Thoracic aorta (tissue), 2 donors: ENCODE results near the gene UVRAG. TPM values are rescaled to one million over a fixed set of nuclear protein-coding genes. Genes with fewer than 3 reads are reported as not detected.

Source experiments
- ATAC-seq: fragments of 150-250 bp; one replicate; pipeline ENCODE4 v1.8.0; 2017; ENCODE audit warnings: low read depth; ENCODE audit not compliant: insufficient number of reproducible peaks, low FRiP score
- DNase-seq: peaks from one replicate; pipeline ENCODE4 v3.0.0-alpha.2; 2020; ENCODE audit warnings: low spot score
- H3K27ac ChIP-seq, 2 donors: fragments of 200-600 bp; sonication (generic); 1 replicate in 1 of 2; 2 replicates in 1 of 2; pipeline ENCODE4 v1.5.1; 2016; ENCODE audit warnings: mild to moderate bottlenecking in 2 of 2, moderate library complexity in 2 of 2
- H3K27me3 ChIP-seq: fragments of 200-600 bp; sonication (generic); replicated peaks from 2 replicates; pipeline ENCODE4 v1.6.0; 2016; ENCODE audit warnings: mild to moderate bottlenecking; ENCODE audit not compliant: insufficient read depth
- H3K36me3 ChIP-seq: fragments of 200-600 bp; sonication (generic); one replicate; pipeline ENCODE4 v1.5.1; 2016
- H3K4me1 ChIP-seq, 2 donors: fragments of 200-600 bp; sonication (generic); 1 replicate in 1 of 2; 2 replicates in 1 of 2; pipeline versions ENCODE4 v1.5.1 to v1.6.0; 2016; ENCODE audit warnings: low read depth in 2 of 2, mild to moderate bottlenecking in 1 of 2; ENCODE audit not compliant: control insufficient read depth in 1 of 2
- H3K4me3 ChIP-seq: fragments of 200-600 bp; sonication (generic); 2 replicates; pipeline ENCODE4 v1.5.1; 2016; ENCODE audit warnings: mild to moderate bottlenecking
- H3K9me3 ChIP-seq: fragments of 200-600 bp; sonication (generic); 2 replicates; pipeline ENCODE4 v1.5.1; 2016
- total RNA-seq, 2 donors: library from RNA; depleted of rRNA; stranded (reverse); fragments of >200 nt; gene quantifications; one replicate each; pipeline versions ENCODE4 v1.1.0 to v1.2.3, GENCODE V29; 2016
- TF ChIP-seq, protein P1 (sequence below): fragments of 200-600 bp; sonication (generic); IDR thresholded peaks from one replicate; pipeline ENCODE4 v1.5.1; 2019; ENCODE audit warnings: antibody characterized with exemption

The UVRAG gene
- total RNA-seq, 2 donors from 2014 or later, result 20.4 to 27.7 TPM

DNA sequence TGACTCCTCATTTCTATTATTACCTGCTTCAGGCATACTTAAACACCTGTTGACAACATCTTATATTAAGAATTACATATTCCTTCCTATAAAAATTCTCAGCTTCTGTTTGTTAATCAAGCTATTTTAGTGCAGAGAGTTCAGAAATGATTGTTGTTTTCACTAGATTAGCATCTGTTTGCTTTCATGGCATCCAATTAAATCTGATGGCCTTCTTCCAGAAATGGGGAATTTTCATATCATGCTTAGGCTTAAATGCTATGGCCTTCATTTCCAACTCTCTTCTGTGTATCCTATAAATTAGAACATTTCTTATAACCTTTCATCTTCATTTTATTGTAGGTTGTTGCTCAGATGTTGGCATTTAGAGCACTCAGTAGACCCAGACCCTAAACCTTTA lies 211.3 kb downstream of the UVRAG start:
- Histone ChIP-seq H3K27ac (no peak overlapping the region), H3K4me3 (no peak overlapping the region), H3K36me3 (no peaks in the 10 kb centered on the region), H3K9me3 (no peaks in the 10 kb centered on the region), H3K27me3 (no peaks in the 10 kb centered on the region), H3K4me1 (peaks cover 5 to 31% of the 10 kb centered on the region in 2 donors)
- DNase-seq, result no peak
- no peak for ATAC-seq
- TF ChIP-seq, protein P1, sequence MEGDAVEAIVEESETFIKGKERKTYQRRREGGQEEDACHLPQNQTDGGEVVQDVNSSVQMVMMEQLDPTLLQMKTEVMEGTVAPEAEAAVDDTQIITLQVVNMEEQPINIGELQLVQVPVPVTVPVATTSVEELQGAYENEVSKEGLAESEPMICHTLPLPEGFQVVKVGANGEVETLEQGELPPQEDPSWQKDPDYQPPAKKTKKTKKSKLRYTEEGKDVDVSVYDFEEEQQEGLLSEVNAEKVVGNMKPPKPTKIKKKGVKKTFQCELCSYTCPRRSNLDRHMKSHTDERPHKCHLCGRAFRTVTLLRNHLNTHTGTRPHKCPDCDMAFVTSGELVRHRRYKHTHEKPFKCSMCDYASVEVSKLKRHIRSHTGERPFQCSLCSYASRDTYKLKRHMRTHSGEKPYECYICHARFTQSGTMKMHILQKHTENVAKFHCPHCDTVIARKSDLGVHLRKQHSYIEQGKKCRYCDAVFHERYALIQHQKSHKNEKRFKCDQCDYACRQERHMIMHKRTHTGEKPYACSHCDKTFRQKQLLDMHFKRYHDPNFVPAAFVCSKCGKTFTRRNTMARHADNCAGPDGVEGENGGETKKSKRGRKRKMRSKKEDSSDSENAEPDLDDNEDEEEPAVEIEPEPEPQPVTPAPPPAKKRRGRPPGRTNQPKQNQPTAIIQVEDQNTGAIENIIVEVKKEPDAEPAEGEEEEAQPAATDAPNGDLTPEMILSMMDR, result no peak

DNA sequence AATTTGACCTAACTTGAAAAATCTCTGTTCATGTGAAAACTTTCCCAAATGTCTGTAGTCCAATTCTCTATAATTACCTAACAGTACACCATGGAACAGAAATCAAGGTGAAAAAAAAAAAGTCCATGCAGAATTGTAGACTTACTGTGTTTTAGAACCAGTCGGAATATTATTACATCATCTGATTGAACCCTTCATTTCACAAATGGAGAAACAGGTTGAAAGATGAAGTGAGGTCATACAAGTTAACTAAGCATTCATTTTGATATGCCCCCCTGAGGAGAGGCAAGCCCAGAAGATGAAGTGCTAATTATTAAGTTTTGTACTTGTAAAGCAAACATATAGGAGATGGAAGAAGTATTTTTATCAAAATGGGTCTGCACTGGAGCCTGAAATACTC lies 211.9 kb downstream of the UVRAG start:
- Histone ChIP-seq H3K4me1 (peaks cover 5 to 31% of the 10 kb centered on the region in 2 donors), H3K27ac (no peak overlapping the region), H3K27me3 (no peaks in the 10 kb centered on the region), H3K36me3 (no peaks in the 10 kb centered on the region), H3K4me3 (no peak overlapping the region), H3K9me3 (no peaks in the 10 kb centered on the region)
- TF ChIP-seq, protein P1, result no peak
- ATAC-seq, result no peak
- DNase-seq, result no peak

DNA sequence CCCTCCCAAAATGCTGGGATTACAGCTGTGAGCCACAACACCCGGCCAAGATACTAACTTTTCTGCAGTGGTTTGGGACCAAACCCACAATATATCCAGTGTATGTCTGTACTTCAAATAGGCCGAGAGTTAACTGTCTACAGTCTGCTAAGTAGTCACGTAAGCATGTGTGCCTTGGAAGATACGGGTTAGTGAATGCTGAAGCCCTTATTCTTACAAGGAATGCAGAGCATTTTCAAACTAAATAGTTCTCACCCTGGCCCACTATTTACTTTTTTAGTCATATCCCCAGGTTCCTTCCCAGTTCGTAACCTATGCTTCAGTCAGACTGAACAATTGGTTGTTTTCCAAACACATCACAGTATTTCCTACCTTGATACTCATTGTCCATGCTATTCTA lies 215.3 kb downstream of the UVRAG start:
- H3K36me3 ChIP-seq, result no peaks in the 10 kb centered on the region

DNA sequence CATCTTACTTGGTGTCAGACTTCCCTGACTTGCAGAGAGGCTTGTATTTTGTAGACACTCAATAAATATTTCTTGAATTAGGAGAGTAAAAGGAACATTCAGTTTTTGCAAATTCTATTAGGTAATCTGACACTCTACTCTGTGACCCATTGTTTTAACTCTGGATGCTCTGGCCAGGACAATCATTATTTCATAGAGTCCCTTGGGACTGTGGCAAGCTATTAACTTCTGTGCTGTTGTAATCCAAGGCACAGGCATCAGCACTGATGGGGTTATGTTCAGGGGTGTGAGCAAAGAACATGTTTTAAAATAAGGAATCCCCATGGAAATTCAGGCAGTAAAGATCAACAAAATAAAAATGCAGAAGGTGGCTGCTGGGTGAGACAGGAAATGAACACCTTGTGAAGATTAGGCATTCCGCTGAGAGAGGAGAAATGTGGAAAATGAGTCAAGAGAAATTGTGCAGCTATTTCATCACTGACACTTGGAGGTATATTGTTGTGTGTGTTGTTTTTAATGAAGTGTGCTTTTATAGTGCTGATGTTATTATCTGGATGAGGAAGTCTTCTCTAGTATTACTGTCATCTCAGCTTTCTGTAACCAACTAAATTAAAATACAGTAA lies 216.1 kb downstream of the UVRAG start:
- Histone ChIP-seq H3K4me1 (peaks cover 5 to 20% of the 10 kb centered on the region in 2 donors), H3K9me3 (no peaks in the 10 kb centered on the region), H3K36me3 (no peaks in the 10 kb centered on the region), H3K4me3 (no peak overlapping the region), H3K27me3 (no peaks in the 10 kb centered on the region), H3K27ac (no peak overlapping the region)
- no peak for ATAC-seq
- no peak for DNase-seq
- TF ChIP-seq, protein P1, result no peak

More for the DNA sequence above, 215.3 kb downstream of the UVRAG start:
- H3K27ac ChIP-seq, result no peak overlapping the region
- H3K4me1 ChIP-seq, result peaks cover 5 to 23% of the 10 kb centered on the region in 2 donors
- DNase-seq (no peak), ATAC-seq (no peak)
- TF ChIP-seq, protein P1, result no peak
- H3K27me3 ChIP-seq, result no peaks in the 10 kb centered on the region
- H3K9me3 ChIP-seq, result no peaks in the 10 kb centered on the region
- no peak overlapping the region for H3K4me3 ChIP-seq

DNA sequence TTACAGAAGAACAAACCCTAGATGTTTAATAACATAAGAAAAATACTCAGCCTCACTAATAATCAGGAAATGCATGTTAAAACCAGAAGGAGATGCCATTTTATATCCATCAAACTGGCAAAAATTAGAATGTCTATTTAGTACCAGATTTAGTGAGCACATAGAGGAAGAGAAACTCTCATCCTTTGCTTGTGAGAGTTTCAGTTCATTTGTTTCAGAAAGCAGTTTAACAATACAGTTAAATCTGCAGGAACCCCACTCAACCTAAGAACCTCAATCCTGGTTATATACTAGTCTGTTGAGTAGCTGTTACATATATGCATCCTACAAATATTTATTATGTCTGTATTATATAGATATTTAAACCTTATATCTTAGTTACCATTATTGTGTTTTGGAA lies 218.7 kb downstream of the UVRAG start:
- ATAC-seq, result no peak
- H3K36me3 ChIP-seq, result no peaks in the 10 kb centered on the region
- no peaks in the 10 kb centered on the region for H3K27me3 ChIP-seq
- no peak overlapping the region for H3K27ac ChIP-seq
- no peak overlapping the region for H3K4me3 ChIP-seq
- no peaks in the 10 kb centered on the region for H3K9me3 ChIP-seq
- no peak for DNase-seq
- peaks cover 5 to 20% of the 10 kb centered on the region in 2 donors for H3K4me1 ChIP-seq
- TF ChIP-seq, protein P1, result no peak
